Measurements from ENCODE around the gene KLHL13. TPM values are rescaled to one million over a fixed set of nuclear protein-coding genes. Genes with fewer than 3 reads are reported as not detected.

KLHL13 gene
- total RNA-seq, 2 experiments from 2014 or later: 0.27 to 0.35 TPM

DNA sequence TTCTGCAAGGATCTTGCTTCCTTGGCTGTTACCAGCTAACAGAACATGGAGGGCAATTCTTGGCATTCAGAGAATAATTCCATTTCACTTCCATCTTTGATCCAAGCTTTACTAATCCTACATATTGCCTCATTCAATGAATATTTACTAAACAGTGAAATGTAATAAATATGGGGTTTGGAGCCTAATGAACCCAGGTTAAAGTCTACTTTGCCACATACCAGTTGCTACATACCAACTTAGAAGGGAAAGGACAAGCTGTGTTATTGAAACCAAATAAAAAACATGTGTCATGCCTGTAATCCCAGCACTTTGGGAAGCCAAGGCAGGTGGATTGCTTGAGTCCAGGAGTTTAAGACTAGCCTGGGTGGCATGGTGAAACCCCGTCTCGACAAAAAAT is 265.6 kb downstream of the KLHL13 start:
- no peak for DNase-seq
- POLR2A ChIA-PET: no interaction called here
- H3K9me3 Mint-ChIP-seq: no peaks in the 10 kb centered on the region

More for the DNA sequence above, 265.6 kb downstream of the KLHL13 start:
- CTCF ChIA-PET: no interaction called here
- Mint-ChIP-seq H3K27me3 (no peaks in the 10 kb centered on the region), H3K4me1 (no peaks in the 10 kb centered on the region), H3K27ac (no peak overlapping the region), H3K36me3 (ENCODE audit: low read depth) (no peaks in the 10 kb centered on the region), H3K4me3 (no peak overlapping the region)

Other genes with a start within 250 kb of the KLHL13 start
- 10 to 100 TPM; 21.7 to 23.3 TPM for gene WDR44, start 229.3 kb upstream of the KLHL13 start, total RNA-seq

Measured in activated CD4-positive, alpha-beta T cell treated with anti-CD3 and anti-CD28 coated beads, Interleukin-2, amount 10 ng/mL, durations not matched to agents 7 days and 5 days (primary cell).